Prostate gland (tissue), 2 donors: Measurements from ENCODE around the gene MKNK1. TPM values are rescaled to one million over a fixed set of nuclear protein-coding genes. Genes with fewer than 3 reads are reported as not detected.
"Not testable (repeated sequence)": the region's sequence is repeated elsewhere in the genome, so short reads cannot be mapped to it uniquely, and the experiment has no call there.

Experiments
- DNase-seq: peaks from one replicate; pipeline ENCODE4 v3.0.0-alpha.2; 2019; ENCODE audit warnings: low spot score
- H3K27ac ChIP-seq, 2 donors: fragments of 200-600 bp; sonication (generic); 2 replicates each; pipeline ENCODE4 v1.5.1; 2017 to 2019
- H3K27me3 ChIP-seq: fragments of 200-600 bp; sonication (generic); replicated peaks from 2 replicates; pipeline ENCODE4 v1.5.1; 2019; ENCODE audit not compliant: insufficient read depth
- H3K36me3 ChIP-seq, 2 donors: fragments of 200-600 bp; sonication (generic); 1 replicate in 1 of 2; 2 replicates in 1 of 2; pipeline versions ENCODE4 v1.5.1 to v1.8.1; 2017 to 2019
- H3K4me1 ChIP-seq: fragments of 200-600 bp; sonication (generic); replicated peaks from 2 replicates; pipeline ENCODE4 v1.5.1; 2019
- H3K4me3 ChIP-seq, 2 donors: fragments of 200-600 bp; sonication (generic); 2 replicates each; pipeline ENCODE4 v1.5.1; 2017 to 2019
- H3K9me3 ChIP-seq: fragments of 200-600 bp; sonication (generic); 2 replicates; pipeline ENCODE4 v1.5.1; 2017
- POLR2A ChIP-seq: fragments of 450-650 bp; IDR thresholded peaks from one replicate; pipeline ENCODE4 v1.6.1; 2016; ENCODE audit warnings: antibody characterized with exemption, mild to moderate bottlenecking
- POLR2AphosphoS5 ChIP-seq: sonication (generic); formaldehyde crosslinking; IDR thresholded peaks from one replicate; pipeline ENCODE4 v1.6.1; 2017; ENCODE audit warnings: antibody characterized with exemption
- WGBS: methylation state at CpG from one replicate; pipeline ENCODE4 v1.1.5; 2018; 5-methylcytosine and 5-hydroxymethylcytosine counted together
- intact Hi-C: fragments of 100-400 bp; cut with DNase I; formaldehyde crosslinking; loops from one replicate; pipeline ENCODE4 v1.14.2; 2022
- total RNA-seq, 2 donors: library from RNA; depleted of rRNA; stranded (reverse); fragments of >200 nt; gene quantifications; one replicate each; pipeline ENCODE4 v1.1.0, GENCODE V29; 2016
- TF ChIP-seq, protein P1 (sequence below), 4 experiments: fragments of 200-600 bp in 2 of 4; fragments of 450-650 bp in 2 of 4; sonication (generic) in 2 of 4; IDR thresholded peaks; 1 replicate in 3 of 4; 2 replicates in 1 of 4; pipeline ENCODE4 v1.5.1; 2016 to 2019; ENCODE audit warnings: antibody characterized with exemption in 4 of 4, mild to moderate bottlenecking in 2 of 4, moderate library complexity in 2 of 4

MKNK1 gene
- 10 to 100 TPM; 28.1 to 37.8 TPM for total RNA-seq

DNA sequence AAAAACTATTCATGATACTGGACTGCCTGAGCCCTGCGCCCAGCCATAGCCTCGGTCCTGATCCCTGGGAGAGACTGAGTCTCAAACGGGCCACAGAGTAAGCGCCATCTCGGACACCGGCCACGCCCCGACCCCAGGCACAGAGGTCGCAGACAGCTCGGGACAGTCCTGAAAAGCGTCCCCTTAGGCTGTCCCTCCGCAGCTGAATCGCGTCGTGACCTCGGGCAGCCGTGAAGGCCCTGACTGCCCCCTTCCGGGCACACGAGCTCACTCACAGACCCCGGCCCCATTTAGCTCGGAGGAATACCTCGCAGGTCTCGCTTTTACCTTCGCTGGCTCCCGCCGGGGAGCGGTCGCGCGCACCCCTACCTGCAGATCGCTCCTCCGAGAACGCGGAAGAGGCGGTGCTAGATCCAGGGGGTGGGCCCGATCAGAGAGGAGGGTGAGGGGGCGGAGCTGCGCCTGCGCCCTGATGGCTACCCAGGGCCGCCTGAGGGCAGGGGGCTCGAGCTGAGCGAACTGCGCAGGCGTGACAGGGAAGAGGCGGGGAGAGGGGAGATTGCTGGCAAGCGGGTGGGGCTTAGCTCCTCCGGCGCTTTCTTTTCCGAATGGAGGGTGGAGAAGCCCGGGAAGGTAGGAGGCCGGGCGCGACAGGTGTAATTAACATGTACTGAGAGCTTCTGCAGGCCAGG is at the start of gene MKNK1:
Gene MKNK1 (minus strand): TSS at position 411 of the 692 bp plus-strand sequence. CDS start 20,941 bp downstream, outside the sequence.
- under 1% methylated on average over 44 of the region's 53 CpGs for WGBS
- TF ChIP-seq, protein P1, sequence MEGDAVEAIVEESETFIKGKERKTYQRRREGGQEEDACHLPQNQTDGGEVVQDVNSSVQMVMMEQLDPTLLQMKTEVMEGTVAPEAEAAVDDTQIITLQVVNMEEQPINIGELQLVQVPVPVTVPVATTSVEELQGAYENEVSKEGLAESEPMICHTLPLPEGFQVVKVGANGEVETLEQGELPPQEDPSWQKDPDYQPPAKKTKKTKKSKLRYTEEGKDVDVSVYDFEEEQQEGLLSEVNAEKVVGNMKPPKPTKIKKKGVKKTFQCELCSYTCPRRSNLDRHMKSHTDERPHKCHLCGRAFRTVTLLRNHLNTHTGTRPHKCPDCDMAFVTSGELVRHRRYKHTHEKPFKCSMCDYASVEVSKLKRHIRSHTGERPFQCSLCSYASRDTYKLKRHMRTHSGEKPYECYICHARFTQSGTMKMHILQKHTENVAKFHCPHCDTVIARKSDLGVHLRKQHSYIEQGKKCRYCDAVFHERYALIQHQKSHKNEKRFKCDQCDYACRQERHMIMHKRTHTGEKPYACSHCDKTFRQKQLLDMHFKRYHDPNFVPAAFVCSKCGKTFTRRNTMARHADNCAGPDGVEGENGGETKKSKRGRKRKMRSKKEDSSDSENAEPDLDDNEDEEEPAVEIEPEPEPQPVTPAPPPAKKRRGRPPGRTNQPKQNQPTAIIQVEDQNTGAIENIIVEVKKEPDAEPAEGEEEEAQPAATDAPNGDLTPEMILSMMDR (IDR thresholded peaks at IDR 0.05): peak in 1 of 4 experiments; percentile 33
- TF ChIP-seq POLR2AphosphoS5 (peak; percentile 99), POLR2A (peak; percentile 98)
- Histone ChIP-seq H3K27ac (peak within 1 kb of the TSS; percentile 75), H3K4me1 (peaks cover 6% of the 10 kb centered on the region), H3K9me3 (no peaks in the 10 kb centered on the region), H3K27me3 (no peaks in the 10 kb centered on the region), H3K4me3 (peak within 1 kb of the TSS; percentile 81 to 85), H3K36me3 (no peaks in the 10 kb centered on the region)
- intact Hi-C loops: loop anchor here (5.0 kb wide), 3 partner anchors 68 to 113 kb away; partner anchors contain the start of genes EFCAB14 and TEX38
- DNase-seq: peak; percentile 97

DNA sequence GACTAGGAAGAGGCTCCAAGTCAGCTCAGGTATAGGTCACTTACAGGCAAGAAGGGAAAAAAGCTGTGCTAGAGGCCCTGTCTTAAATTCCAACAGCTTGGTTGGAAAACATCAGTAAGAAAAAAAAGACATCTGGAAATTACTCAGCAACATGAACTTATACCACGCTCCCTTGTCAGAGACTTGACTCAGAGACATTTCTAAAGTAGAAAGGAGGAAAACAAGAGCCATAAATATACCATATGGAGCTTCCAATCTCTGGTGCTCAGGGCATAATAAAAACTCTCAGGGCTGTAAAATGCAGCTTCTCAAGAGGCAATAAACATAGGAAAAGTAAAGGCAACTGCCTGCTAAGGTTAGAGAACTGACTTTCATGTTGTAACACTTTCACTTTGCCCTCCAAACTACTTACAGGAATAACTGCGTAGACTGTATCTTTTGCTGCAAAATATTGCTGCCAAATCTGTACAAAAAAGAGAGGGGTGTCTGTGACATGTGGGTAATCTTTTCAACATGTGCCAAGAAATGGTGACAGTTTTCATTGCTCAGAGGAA is 49.4 kb upstream of the MKNK1 start:
- no peak for DNase-seq
- intact Hi-C loops: no loop called here
- TF ChIP-seq, protein P1 (IDR thresholded peaks at IDR 0.05): no peak
- no peak for TF ChIP-seq POLR2A
- no peak for TF ChIP-seq POLR2AphosphoS5
- H3K27me3 ChIP-seq: no peaks in the 10 kb centered on the region
- H3K27ac ChIP-seq: peak overlapping the region in 1 of 2 donors; percentile 1
- WGBS: 55% methylated on average over 2 of the region's 2 CpGs
- H3K36me3 ChIP-seq: no peaks in the 10 kb centered on the region
- no peaks in the 10 kb centered on the region for H3K4me1 ChIP-seq
- H3K9me3 ChIP-seq: no peaks in the 10 kb centered on the region
- no peak overlapping the region for H3K4me3 ChIP-seq

DNA sequence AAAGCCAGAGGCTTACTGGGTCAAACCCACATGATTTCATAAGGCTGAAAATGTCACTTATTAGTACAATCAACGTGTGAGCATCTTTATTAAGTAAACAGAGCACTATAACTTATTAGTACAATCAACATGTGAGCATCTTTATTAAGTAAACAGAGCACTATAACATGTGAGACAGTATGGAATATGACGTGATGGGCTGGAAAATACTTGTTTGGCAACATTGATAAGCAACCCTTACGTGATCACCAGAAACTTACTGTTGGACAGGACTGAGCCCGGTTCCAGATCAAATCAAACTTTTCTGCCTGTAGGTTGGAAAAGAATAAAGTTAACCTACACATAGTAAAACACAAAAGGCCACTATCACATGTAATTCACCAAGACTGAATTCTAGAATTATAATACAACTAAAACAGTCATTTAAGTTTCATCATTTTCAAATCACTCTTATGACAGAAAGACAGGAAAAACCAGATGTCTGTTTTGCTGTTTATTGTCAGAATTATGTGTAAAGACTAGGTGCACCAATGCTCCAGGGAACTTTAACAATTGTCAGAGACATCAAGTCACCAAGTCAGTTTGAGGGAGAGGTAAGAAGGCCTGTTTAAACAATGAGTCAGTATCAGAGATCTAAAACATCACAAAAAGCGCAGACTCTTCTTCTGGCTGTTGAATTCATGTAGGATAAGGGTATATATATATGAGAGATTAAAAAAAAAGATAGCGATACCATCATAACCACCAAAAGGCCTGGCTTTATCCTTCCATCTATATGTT is 48.4 kb upstream of the MKNK1 start:
- no peaks in the 10 kb centered on the region for H3K27me3 ChIP-seq
- no peak overlapping the region for H3K4me3 ChIP-seq
- H3K9me3 ChIP-seq: no peaks in the 10 kb centered on the region
- no peak for DNase-seq
- H3K4me1 ChIP-seq: no peaks in the 10 kb centered on the region
- no peak overlapping the region for H3K27ac ChIP-seq
- intact Hi-C loops: no loop called here
- no peaks in the 10 kb centered on the region for H3K36me3 ChIP-seq
- TF ChIP-seq POLR2A (no peak), POLR2AphosphoS5 (no peak)
- TF ChIP-seq, protein P1 (IDR thresholded peaks at IDR 0.05): no peak
- WGBS: 56% methylated on average over 6 of the region's 6 CpGs

DNA sequence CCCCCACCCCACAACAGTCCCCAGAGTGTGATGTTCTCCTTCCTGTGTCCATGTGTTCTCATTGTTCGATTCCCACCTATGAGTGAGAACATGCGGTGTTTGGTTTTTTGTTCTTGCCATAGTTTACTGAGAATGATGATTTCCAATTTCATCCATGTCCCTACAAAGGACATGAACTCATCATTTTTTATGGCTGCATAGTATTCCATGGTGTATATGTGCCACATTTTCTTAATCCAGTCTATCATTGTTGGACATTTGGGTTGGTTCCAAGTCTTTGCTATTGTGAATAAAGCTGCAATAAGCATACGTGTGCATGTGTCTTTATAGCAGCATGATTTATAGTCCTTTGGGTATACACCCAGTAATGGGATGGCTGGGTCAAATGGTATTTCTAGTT is 47.1 kb upstream of the MKNK1 start:
- 92% methylated on average over 3 of the region's 3 CpGs for WGBS
- H3K27ac ChIP-seq, H3K27me3 ChIP-seq, H3K4me1 ChIP-seq, DNase-seq, H3K9me3 ChIP-seq, H3K4me3 ChIP-seq, H3K36me3 ChIP-seq, intact Hi-C loops: not testable (repeated sequence)

DNA sequence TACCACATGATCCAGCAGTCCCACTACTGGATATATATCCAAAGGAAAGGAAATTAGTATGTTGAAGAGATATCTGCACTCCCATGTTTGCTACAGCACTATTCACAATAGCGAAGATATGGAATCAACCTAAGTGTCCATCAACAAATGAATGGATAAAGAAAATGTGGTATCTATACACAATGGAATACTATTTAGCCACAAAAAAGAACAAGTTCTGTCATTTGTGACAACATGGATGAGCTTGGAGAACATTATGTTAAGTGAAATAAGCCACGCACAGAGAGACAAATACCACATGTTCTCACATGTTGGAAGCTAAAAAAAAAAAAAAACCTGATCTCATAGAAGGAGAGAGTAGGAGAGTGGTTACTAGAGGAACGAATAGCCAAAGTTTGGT is 46.4 kb upstream of the MKNK1 start:
- no peaks in the 10 kb centered on the region for H3K4me1 ChIP-seq
- DNase-seq: no peak
- no peaks in the 10 kb centered on the region for H3K36me3 ChIP-seq
- H3K9me3 ChIP-seq: no peaks in the 10 kb centered on the region
- H3K27me3 ChIP-seq: no peaks in the 10 kb centered on the region
- intact Hi-C loops: no loop called here
- H3K4me3 ChIP-seq: no peak overlapping the region
- WGBS: 99% methylated on average over 3 of the region's 3 CpGs
- H3K27ac ChIP-seq: no peak overlapping the region
- TF ChIP-seq, protein P1 (IDR thresholded peaks at IDR 0.05): no peak
- TF ChIP-seq POLR2AphosphoS5 (no peak), POLR2A (no peak)
